ENCODE results near the gene NADK. TPM values are rescaled to one million over a fixed set of nuclear protein-coding genes. Genes with fewer than 3 reads are reported as not detected.

The NADK gene
- total and polyA plus RNA-seq, 2 of the 13 experiments (the other 11 are each of a cell fraction or from before 2014, with no cell fraction given): 56.6 to 60.1 TPM

GRCh38 chr1:1764876-1765470 is 13.3 kb downstream of the NADK start:
- H3K36me3 ChIP-seq (replicated peaks in 1 of 2; ENCODE audit: control insufficient read depth in 1 of 2, insufficient read depth in 2 of 2, low read length in 2 of 2): peaks cover 28 to 47% of the 10 kb centered on the region in 2 experiments
- H3K4me3 ChIP-seq (replicated peaks in 1 of 3; ENCODE audit: insufficient read depth in 1 of 3, low read depth in 2 of 3, low read length in 3 of 3): no peak overlapping the region
- H3K9ac ChIP-seq (ENCODE audit: insufficient read depth, low read depth, low read length): no peak overlapping the region
- intact Hi-C loops (cut with micrococcal nuclease; ENCODE audit: unreplicated experiment): no loop called here
- FAIRE-seq: no peak
- peaks cover 25% of the 10 kb centered on the region for H3K4me1 ChIP-seq (ENCODE audit: insufficient read depth, low read length)
- H4K20me1 ChIP-seq (ENCODE audit: insufficient read depth, low read length): no peaks in the 10 kb centered on the region
- no peaks in the 10 kb centered on the region for H3K27me3 ChIP-seq (ENCODE audit: control insufficient read depth in 1 of 2, insufficient read depth in 2 of 2, low read length in 2 of 2)
- peaks cover 38% of the 10 kb centered on the region for H3K79me2 ChIP-seq (ENCODE audit: insufficient read depth, low read length)
- H2AFZ ChIP-seq (ENCODE audit: low read length): no peak overlapping the region
- no peak overlapping the region for H3K27ac ChIP-seq (ENCODE audit: extremely low read length, insufficient read depth, low read length)
- WGBS (ENCODE audit: low lambda C conversion rate): 94% methylated on average over 22 of the region's 23 CpGs
- POLR2A ChIA-PET: no interaction called here
- in situ Hi-C loops (cut with HindIII; ENCODE audit: extremely low pct_ligation_motif_present, low pct_unique_long_range_greater_than_20kb): no loop called here
- no peak for ATAC-seq
- no TSS peak for BruUV-seq (replicated peaks)
- H3K9me3 ChIP-seq (ENCODE audit: low read length): 0 out of 2 replicates have a peak, but pooled peaks cover 1% of the 10 kb centered on the region
- CTCF ChIA-PET (ENCODE audit: low intra/inter-chr PET ratio, low total read pairs): no interaction called here
- H3K4me2 ChIP-seq (ENCODE audit: low read depth, low read length): no peak overlapping the region
- DNase-seq (ENCODE audit: low spot score): no peak
- no peak for TF ChIP-seq NFYC (CRISPR knock-in tag; IDR thresholded peaks at IDR 0.05)
- TF ChIP-seq TBL1XR1 (IDR thresholded peaks at IDR 0.05; ENCODE audit: borderline replicate concordance, low read length, partially characterized antibody): no peak
- TF ChIP-seq DRAP1 (CRISPR knock-in tag; IDR thresholded peaks at IDR 0.05): no peak
- no peak for TF ChIP-seq KMT2B (CRISPR knock-in tag; IDR thresholded peaks at IDR 0.05)
- TF ChIP-seq HNF1A (IDR thresholded peaks at IDR 0.05; ENCODE audit: low read depth): no peak
- TF ChIP-seq HNF1A (CRISPR knock-in tag; IDR thresholded peaks at IDR 0.05; ENCODE audit: borderline replicate concordance): no peak
- no peak for TF ChIP-seq SSRP1 (CRISPR knock-in tag; IDR thresholded peaks at IDR 0.05)
- no peak for TF ChIP-seq PRDM4 (CRISPR knock-in tag; IDR thresholded peaks at IDR 0.05; ENCODE audit: borderline replicate concordance)
- no peak for TF ChIP-seq ZNF768 (CRISPR knock-in tag; IDR thresholded peaks at IDR 0.05)
- no peak for TF ChIP-seq FOXM1 (CRISPR knock-in tag; IDR thresholded peaks at IDR 0.05)
- no peak for TF ChIP-seq PHF20 (CRISPR knock-in tag; IDR thresholded peaks at IDR 0.05)
- TF ChIP-seq ZNF343 (CRISPR knock-in tag; IDR thresholded peaks at IDR 0.05): no peak
- no peak for TF ChIP-seq GZF1 (CRISPR knock-in tag; IDR thresholded peaks at IDR 0.05)
- TF ChIP-seq AFF4 (CRISPR knock-in tag; IDR thresholded peaks at IDR 0.05): no peak
- TF ChIP-seq ZBTB20 (CRISPR knock-in tag; IDR thresholded peaks at IDR 0.05; ENCODE audit: borderline replicate concordance, low read depth): no peak

All from HepG2 (cell line).